IMR-90 (cell line): ENCODE data around the gene ATP1A1.

ENCODE experiments used
- CTCF ChIP-seq: conservative IDR thresholded peaks from 2 replicates; pipeline ENCODE4 v1.5.1; 2012; ENCODE audit warnings: mild to moderate bottlenecking, low read depth, low read length, improper control_type of control experiment
- POLR2A ChIP-seq: IDR thresholded peaks from 2 replicates; pipeline ENCODE4 v1.6.1; 2012; ENCODE audit warnings: mild to moderate bottlenecking, low read depth, low read length

DNA sequence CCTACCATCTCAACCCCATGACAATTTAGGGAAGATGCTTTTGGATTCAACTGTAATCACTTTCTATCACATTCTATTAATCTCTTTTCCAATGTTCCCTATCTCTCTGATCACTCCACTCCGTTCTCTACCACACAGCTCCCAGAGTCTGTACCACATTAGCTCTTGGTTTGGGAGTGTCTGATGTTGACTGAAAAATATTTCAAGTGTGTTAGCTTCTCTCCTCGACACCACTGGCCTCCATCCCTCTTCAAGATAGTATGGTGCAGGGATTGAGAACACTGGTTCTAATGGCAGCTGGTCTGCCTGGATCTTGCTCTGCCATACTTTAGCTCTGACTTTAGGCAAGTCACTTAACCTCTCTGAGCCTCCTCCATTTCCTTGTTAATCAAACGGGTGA, 39.9 kb downstream of the ATP1A1 start:
- TF ChIP-seq POLR2A (no peak), CTCF (no peak)
